ENCODE data around the gene LIPF. TPM values are rescaled to one million over a fixed set of nuclear protein-coding genes. Genes with fewer than 3 reads are reported as not detected.

The LIPF gene
- total RNA-seq, 1 experiment from 2014 or later, result not detected

Other genes starting within 250 kb of the LIPF start
- gene RNLS, start 81.1 kb upstream of the LIPF start, total RNA-seq (2021), result not detected in 2 replicates
- not detected in 2 replicates for gene LIPJ, start 77.7 kb upstream of the LIPF start, total RNA-seq (2021)
- not detected in 2 replicates for gene LIPK, start 41.8 kb downstream of the LIPF start, total RNA-seq (2021)
- not detected in 2 replicates for gene LIPN, start 95.6 kb downstream of the LIPF start, total RNA-seq (2021)
- not detected in 2 replicates for gene LIPM, start 138.3 kb downstream of the LIPF start, total RNA-seq (2021)
- gene ANKRD22, start 187.4 kb downstream of the LIPF start, total RNA-seq (2021), result 3.8 and 4.9 TPM in 2 replicates
- gene STAMBPL1, start 215.8 kb downstream of the LIPF start, total RNA-seq (2021), result 7.4 and 7.6 TPM in 2 replicates

Data from PC-9 (cell line).